ENCODE measurements around the gene ANO4.
A peak's percentile ranks its signal among the peaks of the same experiment; 100 is the strongest.

Gene ANO4

GRCh38 chr12:100790552-100790951 is 4.0 kb upstream of the ANO4 start:
- Histone ChIP-seq H3K36me3 (ENCODE audit: control insufficient read depth in 1 of 2, insufficient read depth in 2 of 2, low read length in 2 of 2) (no peaks in the 10 kb centered on the region), H3K4me1 (ENCODE audit: control insufficient read depth in 1 of 2, insufficient read depth in 2 of 2, low read length in 2 of 2) (peaks cover 0 to 8% of the 10 kb centered on the region in 2 donors), H3K27ac (ENCODE audit: low read length) (no peak overlapping the region), H3K27me3 (ENCODE audit: low read depth, low read length) (no peaks in the 10 kb centered on the region), H3K4me3 (ENCODE audit: low read depth in 1 of 2, low read length in 2 of 2) (no peak overlapping the region), H3K9me3 (ENCODE audit: control insufficient read depth in 1 of 2, low read length in 2 of 2) (no peaks in the 10 kb centered on the region)

- Histone ChIP-seq H3K27me3 (ENCODE audit: low read depth, low read length) (no peaks in the 10 kb centered on the region), H3K36me3 (ENCODE audit: control insufficient read depth in 1 of 2, insufficient read depth in 2 of 2, low read length in 2 of 2) (no peaks in the 10 kb centered on the region), H3K4me1 (ENCODE audit: control insufficient read depth in 1 of 2, insufficient read depth in 2 of 2, low read length in 2 of 2) (peaks cover 0 to 8% of the 10 kb centered on the region in 2 donors), H3K27ac (ENCODE audit: low read length) (no peak overlapping the region), H3K4me3 (ENCODE audit: low read depth in 1 of 2, low read length in 2 of 2) (no peak overlapping the region), H3K9me3 (ENCODE audit: control insufficient read depth in 1 of 2, low read length in 2 of 2) (no peaks in the 10 kb centered on the region)
Observed at GRCh38 chr12:100793182-100793581, 1.4 kb upstream of the ANO4 start.

GRCh38 chr12:100795174-100795799 is 711 bp downstream of the ANO4 start:
- Histone ChIP-seq H3K4me3 (ENCODE audit: low read depth in 1 of 2, low read length in 2 of 2) (peak overlapping the region in 1 of 2 donors; percentile 44), H3K36me3 (ENCODE audit: control insufficient read depth in 1 of 2, insufficient read depth in 2 of 2, low read length in 2 of 2) (no peaks in the 10 kb centered on the region), H3K4me1 (ENCODE audit: control insufficient read depth in 1 of 2, insufficient read depth in 2 of 2, low read length in 2 of 2) (peaks cover 0 to 8% of the 10 kb centered on the region in 2 donors), H3K9me3 (ENCODE audit: control insufficient read depth in 1 of 2, low read length in 2 of 2) (no peaks in the 10 kb centered on the region), H3K27me3 (ENCODE audit: low read depth, low read length) (no peaks in the 10 kb centered on the region), H3K27ac (ENCODE audit: low read length) (no peak overlapping the region)

GRCh38 chr12:100795800-100796179 is 1.2 kb downstream of the ANO4 start:
- Histone ChIP-seq H3K4me3 (ENCODE audit: low read depth in 1 of 2, low read length in 2 of 2) (no peak overlapping the region), H3K27me3 (ENCODE audit: low read depth, low read length) (no peaks in the 10 kb centered on the region), H3K9me3 (ENCODE audit: control insufficient read depth in 1 of 2, low read length in 2 of 2) (no peaks in the 10 kb centered on the region), H3K36me3 (ENCODE audit: control insufficient read depth in 1 of 2, insufficient read depth in 2 of 2, low read length in 2 of 2) (no peaks in the 10 kb centered on the region), H3K27ac (ENCODE audit: low read length) (no peak overlapping the region), H3K4me1 (ENCODE audit: control insufficient read depth in 1 of 2, insufficient read depth in 2 of 2, low read length in 2 of 2) (peaks cover 0 to 8% of the 10 kb centered on the region in 2 donors)

- no peak overlapping the region for H3K27ac ChIP-seq (ENCODE audit: low read length)
- H3K4me1 ChIP-seq (ENCODE audit: control insufficient read depth in 1 of 2, insufficient read depth in 2 of 2, low read length in 2 of 2), result peaks cover 0 to 8% of the 10 kb centered on the region in 2 donors
- no peak overlapping the region for H3K4me3 ChIP-seq (ENCODE audit: low read depth in 1 of 2, low read length in 2 of 2)
- no peaks in the 10 kb centered on the region for H3K27me3 ChIP-seq (ENCODE audit: low read depth, low read length)
- H3K36me3 ChIP-seq (ENCODE audit: control insufficient read depth in 1 of 2, insufficient read depth in 2 of 2, low read length in 2 of 2), result no peaks in the 10 kb centered on the region
- H3K9me3 ChIP-seq (ENCODE audit: control insufficient read depth in 1 of 2, low read length in 2 of 2), result no peaks in the 10 kb centered on the region
Observed at GRCh38 chr12:100796621-100797020, 2.0 kb downstream of the ANO4 start.

GRCh38 chr12:100797246-100797645 is 2.7 kb downstream of the ANO4 start:
- no peak overlapping the region for H3K27ac ChIP-seq (ENCODE audit: low read length)
- no peak overlapping the region for H3K4me3 ChIP-seq (ENCODE audit: low read depth in 1 of 2, low read length in 2 of 2)
- H3K9me3 ChIP-seq (ENCODE audit: control insufficient read depth in 1 of 2, low read length in 2 of 2), result no peaks in the 10 kb centered on the region
- peaks cover 0 to 8% of the 10 kb centered on the region in 2 donors for H3K4me1 ChIP-seq (ENCODE audit: control insufficient read depth in 1 of 2, insufficient read depth in 2 of 2, low read length in 2 of 2)
- no peaks in the 10 kb centered on the region for H3K27me3 ChIP-seq (ENCODE audit: low read depth, low read length)
- no peaks in the 10 kb centered on the region for H3K36me3 ChIP-seq (ENCODE audit: control insufficient read depth in 1 of 2, insufficient read depth in 2 of 2, low read length in 2 of 2)

- Histone ChIP-seq H3K4me3 (ENCODE audit: low read depth in 1 of 2, low read length in 2 of 2) (no peak overlapping the region), H3K27me3 (ENCODE audit: low read depth, low read length) (no peaks in the 10 kb centered on the region), H3K27ac (ENCODE audit: low read length) (no peak overlapping the region), H3K9me3 (ENCODE audit: control insufficient read depth in 1 of 2, low read length in 2 of 2) (no peaks in the 10 kb centered on the region), H3K36me3 (ENCODE audit: control insufficient read depth in 1 of 2, insufficient read depth in 2 of 2, low read length in 2 of 2) (no peaks in the 10 kb centered on the region), H3K4me1 (ENCODE audit: control insufficient read depth in 1 of 2, insufficient read depth in 2 of 2, low read length in 2 of 2) (peaks cover 0 to 8% of the 10 kb centered on the region in 2 donors)
Observed at GRCh38 chr12:100797786-100798185, 3.2 kb downstream of the ANO4 start.

GRCh38 chr12:100798286-100799160 is 3.9 kb downstream of the ANO4 start:
- H3K36me3 ChIP-seq (ENCODE audit: control insufficient read depth in 1 of 2, insufficient read depth in 2 of 2, low read length in 2 of 2), result no peaks in the 10 kb centered on the region
- H3K9me3 ChIP-seq (ENCODE audit: control insufficient read depth in 1 of 2, low read length in 2 of 2), result no peaks in the 10 kb centered on the region
- H3K4me1 ChIP-seq (ENCODE audit: control insufficient read depth in 1 of 2, insufficient read depth in 2 of 2, low read length in 2 of 2), result peaks cover 0 to 8% of the 10 kb centered on the region in 2 donors
- no peak overlapping the region for H3K4me3 ChIP-seq (ENCODE audit: low read depth in 1 of 2, low read length in 2 of 2)
- H3K27me3 ChIP-seq (ENCODE audit: low read depth, low read length), result no peaks in the 10 kb centered on the region
- H3K27ac ChIP-seq (ENCODE audit: low read length), result no peak overlapping the region

GRCh38 chr12:100799770-100800169 is 5.2 kb downstream of the ANO4 start:
- no peak overlapping the region for H3K4me3 ChIP-seq (ENCODE audit: low read depth in 1 of 2, low read length in 2 of 2)
- H3K9me3 ChIP-seq (ENCODE audit: control insufficient read depth in 1 of 2, low read length in 2 of 2), result no peaks in the 10 kb centered on the region
- peaks cover 0 to 4% of the 10 kb centered on the region in 2 donors for H3K4me1 ChIP-seq (ENCODE audit: control insufficient read depth in 1 of 2, insufficient read depth in 2 of 2, low read length in 2 of 2)
- no peak overlapping the region for H3K27ac ChIP-seq (ENCODE audit: low read length)
- no peaks in the 10 kb centered on the region for H3K27me3 ChIP-seq (ENCODE audit: low read depth, low read length)
- no peaks in the 10 kb centered on the region for H3K36me3 ChIP-seq (ENCODE audit: control insufficient read depth in 1 of 2, insufficient read depth in 2 of 2, low read length in 2 of 2)

GRCh38 chr12:100800723-100801122 is 6.1 kb downstream of the ANO4 start:
- Histone ChIP-seq H3K27ac (ENCODE audit: low read length) (no peak overlapping the region), H3K27me3 (ENCODE audit: low read depth, low read length) (no peaks in the 10 kb centered on the region), H3K36me3 (ENCODE audit: control insufficient read depth in 1 of 2, insufficient read depth in 2 of 2, low read length in 2 of 2) (no peaks in the 10 kb centered on the region), H3K4me3 (ENCODE audit: low read depth in 1 of 2, low read length in 2 of 2) (no peak overlapping the region), H3K9me3 (ENCODE audit: control insufficient read depth in 1 of 2, low read length in 2 of 2) (no peaks in the 10 kb centered on the region), H3K4me1 (ENCODE audit: control insufficient read depth in 1 of 2, insufficient read depth in 2 of 2, low read length in 2 of 2) (no peaks in the 10 kb centered on the region)

- Histone ChIP-seq H3K4me1 (ENCODE audit: control insufficient read depth in 1 of 2, insufficient read depth in 2 of 2, low read length in 2 of 2) (no peaks in the 10 kb centered on the region), H3K27me3 (ENCODE audit: low read depth, low read length) (no peaks in the 10 kb centered on the region), H3K4me3 (ENCODE audit: low read depth in 1 of 2, low read length in 2 of 2) (no peak overlapping the region), H3K9me3 (ENCODE audit: control insufficient read depth in 1 of 2, low read length in 2 of 2) (no peaks in the 10 kb centered on the region), H3K36me3 (ENCODE audit: control insufficient read depth in 1 of 2, insufficient read depth in 2 of 2, low read length in 2 of 2) (no peaks in the 10 kb centered on the region), H3K27ac (ENCODE audit: low read length) (no peak overlapping the region)
Observed at GRCh38 chr12:100801320-100801719, 6.7 kb downstream of the ANO4 start.
